Measurements from ENCODE around the gene SLC19A1. TPM values are rescaled to one million over a fixed set of nuclear protein-coding genes. Genes with fewer than 3 reads are reported as not detected.
"Not testable (repeated sequence)": the region's sequence is repeated elsewhere in the genome, so short reads cannot be mapped to it uniquely, and the experiment has no call there.

The SLC19A1 gene
- total RNA-seq, 1 experiment from 2014 or later = 16.7 TPM

GRCh38 chr21:45506241-45506817, 35.9 kb downstream of the SLC19A1 start:
- no peak for DNase-seq (ENCODE audit: low read depth)

- DNase-seq (ENCODE audit: low read depth) = no peak
Measured at GRCh38 chr21:45505416-45506021, 36.7 kb downstream of the SLC19A1 start.

DNA sequence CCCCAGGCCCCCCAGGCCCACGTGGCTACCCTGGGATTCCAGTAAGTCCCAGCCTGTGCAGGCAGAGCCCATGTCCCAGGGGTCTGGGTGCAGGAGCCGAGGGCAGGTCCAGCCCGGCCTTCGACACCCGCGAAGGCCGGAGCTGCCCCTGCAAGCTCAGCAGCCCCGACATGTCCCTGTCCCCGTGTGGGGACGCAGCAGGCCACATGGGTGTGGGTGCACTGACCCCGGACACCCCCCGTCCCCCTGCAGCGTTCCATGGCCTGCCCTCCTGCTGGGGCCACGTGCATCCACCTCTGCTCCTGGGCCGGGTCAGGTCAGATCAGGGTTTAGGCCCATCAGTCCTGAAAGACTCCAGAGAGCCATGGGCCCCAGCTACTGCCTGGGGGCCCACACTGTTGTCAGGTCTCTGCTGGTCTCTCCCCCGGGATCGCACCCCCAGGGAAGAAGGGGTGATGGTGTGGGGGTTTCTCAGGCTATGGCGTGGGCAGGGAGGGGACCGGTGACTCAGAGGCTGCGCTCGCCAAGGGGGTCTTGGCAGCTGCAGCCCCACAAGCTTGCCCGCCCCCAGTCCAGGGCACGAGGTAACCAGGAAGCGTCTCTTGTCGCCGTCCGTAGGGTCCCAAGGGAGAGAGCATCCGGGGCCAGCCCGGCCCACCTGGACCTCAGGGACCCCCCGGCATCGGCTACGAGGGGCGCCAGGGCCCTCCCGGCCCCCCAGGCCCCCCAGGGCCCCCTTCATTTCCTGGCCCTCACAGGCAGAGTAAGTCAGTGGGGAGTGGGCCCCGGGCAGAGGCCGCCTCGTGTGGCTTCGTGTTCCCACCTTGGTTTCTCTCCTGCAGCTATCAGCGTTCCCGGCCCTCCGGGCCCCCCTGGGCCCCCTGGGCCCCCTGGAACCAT, 37.5 kb downstream of the SLC19A1 start:
- no peak for DNase-seq (ENCODE audit: low read depth)

DNA sequence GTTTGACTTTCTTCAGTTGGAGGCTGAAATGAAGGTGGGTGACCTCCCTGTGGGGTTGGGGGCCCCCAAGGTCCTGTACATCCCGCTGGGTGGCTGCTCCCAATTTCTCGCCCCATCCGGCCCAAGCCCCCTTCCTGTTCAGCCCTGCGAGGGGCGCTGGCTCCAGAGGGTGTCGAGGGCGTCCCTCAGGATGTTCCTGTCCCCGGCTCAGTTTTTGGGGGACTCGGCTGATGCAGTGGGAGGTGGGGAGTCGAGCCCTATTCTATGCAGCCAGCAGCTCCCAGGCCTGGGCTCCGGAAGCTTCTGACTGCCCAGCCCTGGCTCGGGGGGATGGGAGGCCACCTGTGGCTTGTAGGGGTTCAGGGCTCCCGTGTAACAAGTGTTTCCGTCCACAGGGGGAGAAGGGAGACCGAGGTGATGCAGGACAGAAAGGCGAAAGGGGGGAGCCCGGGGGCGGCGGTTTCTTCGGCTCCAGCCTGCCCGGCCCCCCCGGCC, 38.2 kb downstream of the SLC19A1 start:
- DNase-seq (ENCODE audit: low read depth) = no peak

- not testable (repeated sequence) for DNase-seq (ENCODE audit: low read depth)
Measured at GRCh38 chr21:45503226-45503625, 39.0 kb downstream of the SLC19A1 start.

- DNase-seq (ENCODE audit: low read depth) = no peak
Measured at GRCh38 chr21:45502600-45502999, 39.6 kb downstream of the SLC19A1 start.

DNA sequence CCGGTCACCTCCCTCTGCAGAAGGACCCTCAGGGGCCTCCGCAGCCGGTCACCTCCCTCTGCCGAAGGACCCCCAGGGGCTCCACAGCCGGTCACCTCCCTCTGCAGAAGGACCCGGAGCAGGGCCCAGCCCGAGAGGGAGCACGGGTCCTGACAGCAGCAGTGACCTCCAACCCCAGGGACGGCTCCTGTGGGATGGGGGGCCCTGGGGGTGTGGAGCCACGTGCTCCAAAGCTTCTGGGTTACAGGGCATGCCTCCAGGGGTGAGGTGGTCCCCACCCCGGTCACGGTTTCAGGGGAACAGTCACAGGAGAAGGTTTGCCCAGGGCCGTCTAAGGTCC, 40.3 kb downstream of the SLC19A1 start:
- DNase-seq (ENCODE audit: low read depth) = no peak

- DNase-seq (ENCODE audit: low read depth) = not testable (repeated sequence)
Measured at GRCh38 chr21:45501081-45502005, 40.9 kb downstream of the SLC19A1 start.

- DNase-seq (ENCODE audit: low read depth) = no peak
Measured at GRCh38 chr21:45499970-45500577, 42.2 kb downstream of the SLC19A1 start.

GRCh38 chr21:45499201-45499750, 43.0 kb downstream of the SLC19A1 start:
- DNase-seq (ENCODE audit: low read depth) = no peak

DNA sequence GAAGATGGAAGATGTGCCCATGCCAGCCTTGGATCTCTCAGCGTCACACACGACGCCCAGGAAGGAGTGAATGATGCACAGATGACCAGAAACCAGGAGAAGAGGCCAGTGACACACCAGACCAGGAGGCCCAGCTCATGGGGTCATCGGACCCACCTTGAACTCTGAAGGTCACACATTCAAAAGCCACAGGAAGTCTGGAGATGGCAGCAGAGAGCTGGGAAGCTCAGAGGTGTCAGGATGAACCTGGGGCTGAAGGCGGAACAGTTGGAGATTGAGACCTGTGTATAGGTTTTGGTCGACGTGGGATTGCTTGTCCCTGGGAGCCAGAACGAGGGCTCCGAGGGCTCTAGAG, 43.6 kb downstream of the SLC19A1 start:
- no peak for DNase-seq (ENCODE audit: low read depth)

DNA sequence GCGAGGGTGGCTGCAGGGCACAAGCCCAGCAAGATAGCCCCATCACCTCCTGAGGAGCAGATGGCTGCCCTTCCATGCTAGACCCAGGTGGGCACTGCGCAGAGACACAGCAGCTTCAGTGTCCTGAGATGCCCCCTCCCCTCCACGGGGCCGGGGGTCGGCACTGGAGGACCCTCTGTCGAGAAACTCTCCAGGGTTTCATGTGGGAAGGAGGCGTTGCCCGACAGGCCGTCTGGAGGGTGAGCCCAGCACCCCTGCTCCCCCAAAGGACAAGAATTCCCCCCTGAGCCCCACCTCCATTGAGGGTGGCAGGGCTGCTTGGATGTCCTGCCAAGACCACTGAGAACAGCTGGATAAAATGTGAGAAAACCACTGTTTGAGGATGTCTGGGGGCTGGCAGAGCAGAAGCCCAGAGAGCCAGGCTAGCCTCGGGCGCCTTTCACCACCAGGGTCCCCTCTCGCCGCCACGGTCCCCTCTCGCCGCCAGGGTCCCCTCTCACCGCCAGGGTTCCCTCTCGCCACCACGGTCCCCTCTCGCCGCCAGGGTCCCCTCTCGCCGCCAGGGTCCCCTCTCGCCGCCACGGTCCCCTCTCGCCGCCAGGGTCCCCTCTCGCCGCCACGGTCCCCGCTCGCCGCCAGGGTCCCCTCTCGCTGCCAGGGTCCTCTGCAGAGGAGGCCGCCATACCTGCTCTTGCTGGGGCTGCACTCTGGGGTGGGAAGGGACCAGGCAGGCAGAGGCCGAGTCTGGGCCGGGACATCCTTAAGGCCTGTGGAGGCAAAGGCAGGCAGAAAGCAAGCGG, 44.2 kb downstream of the SLC19A1 start:
- no peak for DNase-seq (ENCODE audit: low read depth)

GRCh38 chr21:45496968-45497845, 45.0 kb downstream of the SLC19A1 start:
- no peak for DNase-seq (ENCODE audit: low read depth)

- no peak for DNase-seq (ENCODE audit: low read depth)
Measured at GRCh38 chr21:45496151-45496967, 45.9 kb downstream of the SLC19A1 start.

DNA sequence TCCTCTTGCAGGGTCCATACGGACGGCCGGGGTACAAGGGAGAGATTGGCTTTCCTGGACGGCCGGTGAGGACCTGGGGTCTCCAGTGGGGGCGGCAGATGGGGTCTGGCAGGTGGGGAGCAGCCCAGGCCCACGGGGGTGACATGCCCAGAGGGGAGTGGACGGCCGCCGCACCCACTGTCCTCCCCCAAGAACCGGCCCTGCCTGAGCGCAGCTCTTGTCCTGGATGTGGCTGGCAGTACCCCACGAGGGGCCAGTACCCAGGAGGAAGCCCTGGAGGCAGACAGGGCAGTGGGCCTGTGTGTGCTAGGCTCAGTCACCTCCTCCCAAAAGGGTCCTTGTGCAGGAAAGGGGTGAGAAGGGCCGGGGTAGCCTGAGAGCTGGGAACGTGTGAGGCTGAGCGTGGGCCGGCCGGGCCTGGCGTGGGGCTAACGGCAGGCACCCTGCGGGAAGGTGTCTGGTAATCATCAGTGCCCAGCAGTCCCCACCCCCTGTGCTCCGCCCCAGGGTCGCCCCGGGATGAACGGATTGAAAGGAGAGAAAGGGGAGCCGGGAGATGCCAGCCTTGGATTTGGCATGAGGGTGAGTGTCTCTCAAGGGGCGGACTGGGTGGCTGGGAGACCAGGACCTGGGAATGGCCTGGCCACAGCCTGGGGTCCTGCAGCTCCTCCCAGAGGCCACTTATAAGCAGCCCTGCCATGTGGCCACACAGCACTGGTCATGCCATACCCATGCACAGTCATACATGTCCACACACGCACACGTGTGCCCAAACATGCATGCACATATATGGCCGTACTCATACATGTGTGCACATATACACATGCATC, 47.2 kb downstream of the SLC19A1 start:
- no peak for DNase-seq (ENCODE audit: low read depth)

- DNase-seq (ENCODE audit: low read depth) = no peak
Measured at GRCh38 chr21:45494135-45494850, 47.9 kb downstream of the SLC19A1 start.

Measured in M059J (cell line).